GM19455 (cell line): ENCODE data around the gene SIX1.

Experiments
- ATAC-seq: cut with Tn5 transposase; IDR thresholded peaks from one replicate; pipeline ENCODE4 v1.9.1; 2021; ENCODE audit not compliant: unreplicated experiment

SIX1 gene

DNA sequence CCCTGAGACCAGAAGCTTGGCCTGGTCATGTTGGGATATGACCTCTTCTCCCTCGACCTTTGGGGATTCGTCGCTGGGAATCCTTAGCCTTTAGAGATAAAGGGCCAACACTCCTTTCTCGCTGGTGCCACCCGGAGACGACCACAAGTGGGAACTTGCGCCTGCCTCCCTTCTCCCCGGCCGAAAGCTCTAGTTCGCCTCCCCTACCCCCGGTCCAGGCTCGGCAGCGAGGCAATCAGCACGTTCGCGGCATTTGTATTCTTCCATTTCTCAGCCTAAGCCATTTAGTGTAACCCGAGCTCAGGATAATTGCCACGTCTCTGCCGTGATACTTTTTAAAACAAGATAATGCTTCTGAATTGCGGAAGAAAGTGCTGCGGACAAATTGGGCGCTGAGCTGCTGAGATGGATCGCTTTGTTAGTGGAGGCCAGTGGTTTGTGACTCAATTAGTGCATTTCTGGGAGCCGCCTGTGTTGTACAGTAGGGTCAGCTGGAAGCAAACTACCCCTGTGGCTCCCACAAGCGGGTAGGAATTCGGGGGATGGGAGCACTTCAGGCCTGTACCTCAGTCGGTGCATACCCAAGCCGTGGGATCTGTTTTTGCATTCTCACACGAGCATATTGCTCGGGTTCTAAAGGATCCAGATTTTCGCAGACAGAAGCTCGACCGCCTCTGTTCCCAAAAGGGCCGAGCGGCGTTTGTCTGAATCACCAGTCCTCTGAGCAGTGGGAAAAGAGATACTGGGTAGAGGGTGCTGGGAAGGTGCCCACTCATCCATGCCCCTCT, 6.8 kb upstream of the SIX1 start:
- no peak for ATAC-seq

DNA sequence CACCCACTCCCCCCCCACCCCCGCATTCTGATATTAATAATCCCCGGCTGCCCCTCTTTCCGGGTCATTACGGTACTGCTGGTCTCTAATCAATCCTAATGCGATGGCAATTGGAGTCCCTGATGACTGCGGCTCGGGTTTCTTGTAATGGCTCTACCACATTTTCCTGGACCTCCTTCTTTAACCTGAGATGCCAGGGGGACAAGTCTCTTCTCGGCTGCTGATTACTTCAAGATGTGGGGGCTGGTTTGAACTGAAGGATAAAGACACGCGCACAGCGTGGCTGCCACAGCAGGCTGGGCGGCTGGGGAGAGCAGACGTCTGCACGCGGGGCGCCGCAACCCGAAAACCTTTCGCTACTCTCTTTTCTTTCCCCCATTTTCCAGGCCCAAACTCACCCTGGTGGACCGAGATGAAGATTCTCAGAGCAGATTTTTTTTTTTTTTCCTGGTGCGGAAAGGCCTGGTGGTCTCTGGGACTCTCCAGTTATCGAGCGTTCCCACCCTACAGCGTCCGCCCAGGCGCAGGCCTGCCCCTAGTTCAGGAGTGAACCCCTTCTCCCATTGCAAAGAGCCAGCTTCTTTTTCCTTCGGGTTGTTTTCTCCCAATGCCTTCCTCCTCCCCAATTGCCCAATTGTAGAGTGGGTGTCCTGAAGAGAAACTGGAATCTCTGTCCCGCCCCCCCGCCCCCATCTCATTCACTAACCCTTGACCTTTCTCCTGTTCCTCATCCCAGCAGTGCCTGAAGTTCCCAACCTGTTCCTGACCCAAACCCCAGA, 6.0 kb upstream of the SIX1 start:
- ATAC-seq, result no peak

DNA sequence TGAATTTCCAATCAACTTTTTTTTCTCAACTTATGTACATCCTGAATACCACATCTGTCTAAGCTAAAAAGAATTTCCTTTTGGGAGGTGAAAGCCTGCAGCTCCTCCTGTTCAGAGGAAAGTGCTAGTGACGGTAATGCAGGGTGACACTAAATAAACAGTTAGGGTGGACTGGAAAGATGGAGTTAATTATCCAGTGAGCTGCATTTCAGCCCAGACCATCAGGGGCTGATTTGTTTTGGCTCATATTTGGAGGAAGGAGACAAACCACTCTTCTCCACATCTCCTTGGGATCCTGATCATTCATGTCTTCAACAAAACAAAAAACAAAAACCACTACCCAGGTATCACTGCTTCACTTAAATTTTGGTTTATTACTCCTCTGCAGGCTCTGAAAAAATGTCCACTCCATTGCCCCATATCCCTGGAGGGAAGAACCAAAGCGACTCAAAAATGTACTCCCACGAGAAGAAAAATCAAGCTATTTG, 5.1 kb upstream of the SIX1 start:
- no peak for ATAC-seq

DNA sequence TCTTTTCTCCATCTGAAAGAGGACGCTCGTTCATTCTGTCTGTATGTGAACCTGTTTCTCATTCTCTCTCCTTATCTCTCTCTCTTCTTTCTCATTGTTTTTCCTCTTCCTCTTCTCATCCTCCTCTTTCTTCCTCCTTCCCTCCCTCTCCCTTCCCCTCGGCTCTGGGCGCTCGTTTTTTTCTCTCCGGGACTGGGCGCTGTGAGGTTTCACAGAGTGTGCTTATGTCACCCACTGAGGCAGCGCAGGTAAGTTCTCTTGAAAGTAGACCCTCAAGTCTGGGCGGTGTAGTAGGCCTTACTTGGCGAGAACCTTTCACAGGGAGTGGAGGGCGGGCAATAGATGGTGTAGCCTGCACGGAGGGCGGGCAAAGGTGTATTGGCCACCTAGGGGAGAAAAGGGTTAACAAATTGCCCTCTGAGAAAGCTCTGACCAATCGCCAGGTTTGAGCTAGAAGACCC, 4.5 kb upstream of the SIX1 start:
- no peak for ATAC-seq

DNA sequence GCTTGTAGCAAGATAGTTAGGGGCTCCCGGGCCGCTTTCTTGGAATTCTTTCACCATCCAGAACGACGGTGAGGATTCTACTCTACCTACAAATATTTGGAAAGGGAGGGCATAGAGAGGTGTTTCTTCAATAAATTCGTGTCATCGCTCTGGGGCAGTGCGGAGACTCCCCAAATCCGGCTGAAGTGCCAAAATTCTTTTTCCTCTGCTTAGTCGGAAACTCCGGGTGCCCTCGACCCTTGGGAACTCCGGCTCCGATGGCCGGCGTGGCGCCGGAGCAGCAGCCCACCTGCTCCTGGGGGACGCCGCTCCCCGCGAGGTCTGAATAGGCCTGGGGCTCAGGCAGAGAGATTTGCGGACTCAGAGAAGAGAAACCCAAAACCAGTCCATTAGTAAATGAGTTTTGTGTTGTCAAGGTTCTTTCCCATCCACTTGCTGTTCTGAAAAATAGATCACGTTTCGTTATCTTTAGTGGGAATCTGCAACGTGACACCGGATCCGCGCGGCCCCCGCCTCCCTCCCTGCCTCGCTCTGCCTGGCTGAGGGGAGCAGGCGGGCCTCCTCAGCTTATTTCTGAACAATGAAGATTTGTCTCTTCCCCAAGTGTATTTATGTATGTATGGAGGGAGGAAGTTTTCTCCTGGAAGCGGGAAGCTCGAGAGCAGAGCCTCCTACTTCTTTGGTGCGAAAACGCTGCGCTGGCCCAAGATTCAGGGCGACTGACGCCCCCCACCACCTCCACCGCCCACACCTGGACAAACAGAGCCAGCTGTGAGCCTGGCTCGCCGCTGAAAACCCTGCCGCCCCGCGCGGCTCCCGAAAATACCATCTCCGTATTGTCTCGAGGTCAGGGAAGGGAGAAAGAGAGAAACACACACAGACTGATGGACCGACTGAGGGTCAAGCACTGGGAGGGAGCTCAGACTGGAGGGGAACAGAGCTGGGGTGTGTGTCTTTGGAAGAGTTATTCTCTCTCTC, 3.7 kb upstream of the SIX1 start:
- no peak for ATAC-seq

GRCh38 chr14:60651796-60652673, 2.8 kb upstream of the SIX1 start:
- no peak for ATAC-seq

- ATAC-seq, result no peak
Measured at GRCh38 chr14:60651086-60651795, 2.0 kb upstream of the SIX1 start.

GRCh38 chr14:60650373-60650961, 1.2 kb upstream of the SIX1 start:
- no peak for ATAC-seq

DNA sequence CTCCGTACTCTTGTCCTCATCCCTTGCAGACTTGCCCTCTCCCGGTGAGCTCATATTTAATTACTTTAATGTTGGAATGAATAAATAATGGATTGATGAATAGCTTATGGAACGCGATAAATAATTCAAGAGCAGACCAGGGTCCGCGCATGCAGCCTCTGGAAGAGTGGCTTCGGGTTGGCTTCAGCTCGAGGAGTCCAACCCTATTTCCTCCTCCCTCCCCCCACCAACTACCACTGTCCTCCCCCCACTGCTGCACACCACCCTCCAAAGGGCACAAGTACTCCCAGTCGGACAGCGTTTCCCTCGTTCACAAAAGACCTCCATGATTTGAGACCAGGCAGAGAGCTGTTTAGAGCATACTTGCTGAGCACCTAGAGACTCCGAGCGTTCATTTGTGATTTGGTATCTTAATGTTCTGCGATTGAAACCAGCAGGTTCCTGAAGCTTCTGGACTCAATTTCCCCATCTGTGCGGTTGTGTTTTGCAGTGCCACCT, 647 bp upstream of the SIX1 start:
- ATAC-seq, result no peak

- ATAC-seq, result no peak
Measured at GRCh38 chr14:60648249-60648933, 886 bp downstream of the SIX1 start.

DNA sequence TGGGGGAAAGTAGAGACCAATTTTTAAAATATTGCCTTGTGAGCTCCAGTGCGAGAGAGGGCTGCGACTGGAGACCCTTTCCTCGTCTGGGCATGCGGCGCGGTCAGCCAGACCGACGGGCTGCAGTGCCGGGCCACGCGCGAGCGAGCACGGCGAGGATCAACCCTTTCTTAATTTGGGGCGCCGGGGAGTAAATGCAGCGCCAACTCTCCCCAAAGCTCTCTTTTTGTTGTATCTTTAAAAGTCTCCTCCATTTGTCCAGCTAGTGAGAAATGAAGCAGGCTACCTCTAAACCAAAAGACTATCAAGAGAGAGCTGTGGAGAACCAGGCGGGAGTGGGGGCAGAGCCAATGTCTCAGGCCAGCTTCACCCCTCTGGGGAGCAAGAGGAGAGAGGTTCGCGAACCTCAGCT, 1.4 kb downstream of the SIX1 start:
- no peak for ATAC-seq

- ATAC-seq, result no peak
Measured at GRCh38 chr14:60647081-60647836, 2.0 kb downstream of the SIX1 start.

DNA sequence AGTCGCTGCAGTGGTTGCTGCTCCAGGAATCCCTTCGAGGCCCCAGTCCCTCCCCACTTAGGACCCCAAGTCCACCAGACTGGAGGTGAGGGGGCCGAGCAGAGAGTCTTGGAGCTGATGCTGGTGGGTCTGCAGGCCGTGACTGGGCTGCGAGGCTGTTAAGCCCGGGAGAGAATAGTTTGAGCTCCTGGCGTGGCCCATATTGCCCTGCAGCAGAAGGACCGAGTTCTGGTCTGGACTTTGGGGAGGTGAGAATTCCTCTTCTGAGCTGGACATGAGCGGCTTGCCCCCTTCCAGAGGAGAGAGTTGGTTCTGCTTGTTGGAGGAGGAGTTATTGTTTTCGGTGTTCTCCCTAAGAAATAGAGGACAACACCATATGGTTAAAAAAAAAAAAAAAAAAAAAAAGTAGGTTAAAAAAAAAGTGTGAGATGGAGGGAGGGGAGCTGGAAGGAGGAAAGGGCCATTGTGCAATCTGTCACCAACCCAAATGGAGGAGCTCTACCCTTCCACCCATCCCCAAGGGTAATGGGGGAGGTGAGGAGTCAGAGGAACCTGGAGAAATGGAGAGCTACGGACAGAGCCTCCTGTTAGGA, 3.0 kb downstream of the SIX1 start:
- ATAC-seq, result no peak

- ATAC-seq, result no peak
Measured at GRCh38 chr14:60645126-60645741, 4.0 kb downstream of the SIX1 start.

DNA sequence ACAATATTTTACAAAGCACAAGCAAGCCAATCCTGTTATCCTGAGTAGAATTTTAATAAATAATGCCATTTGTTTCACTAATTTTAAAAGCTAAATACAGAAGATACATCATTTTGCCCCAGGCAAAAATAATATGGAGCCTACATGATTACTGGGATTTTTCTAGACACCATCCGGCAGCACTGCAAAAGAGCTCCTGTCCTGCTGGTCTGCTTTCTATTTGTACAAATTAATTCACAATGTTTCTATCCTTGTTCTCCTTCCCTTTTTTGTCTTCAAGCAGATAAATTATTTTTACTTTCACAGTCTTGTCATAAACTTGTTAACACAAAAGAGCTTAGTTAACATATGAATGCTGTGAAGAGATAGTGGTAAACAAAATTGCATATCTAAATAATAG, 4.6 kb downstream of the SIX1 start:
- no peak for ATAC-seq

GRCh38 chr14:60643463-60644314, 5.6 kb downstream of the SIX1 start:
- ATAC-seq, result no peak
